Measurements from ENCODE around the gene TIMD4.

DNA sequence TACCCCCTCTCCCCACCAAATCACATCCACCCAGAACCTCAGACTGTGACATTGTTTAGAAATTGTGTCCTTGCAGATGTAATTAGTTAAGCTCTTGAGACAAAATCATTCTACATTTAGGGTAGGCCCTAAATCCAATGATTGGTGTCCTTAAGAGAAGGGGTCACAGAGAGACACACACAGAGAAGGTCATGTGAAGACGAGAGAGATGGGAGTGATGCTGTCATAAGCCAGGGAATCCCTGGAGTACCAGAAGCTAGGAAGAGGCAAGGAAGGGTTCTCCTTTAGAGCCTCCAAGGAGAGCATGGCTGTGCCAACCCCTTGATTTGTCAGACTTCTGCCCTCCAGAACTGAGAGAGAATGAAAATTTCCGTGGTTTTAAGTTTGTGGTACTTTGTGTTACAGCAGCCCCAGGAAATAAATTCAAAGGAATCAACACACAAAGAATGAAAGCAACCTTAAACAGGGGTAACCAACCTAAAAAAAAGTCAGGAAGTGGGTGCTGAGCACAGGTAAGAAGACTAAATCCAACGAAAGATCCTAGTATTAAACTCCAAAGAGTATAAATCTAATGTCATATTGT, 33.6 kb downstream of the TIMD4 start:
- TF ChIP-seq EZH2 (IDR thresholded peaks at IDR 0.05; ENCODE audit: low read depth), result no peak
- TF ChIP-seq, protein P1, sequence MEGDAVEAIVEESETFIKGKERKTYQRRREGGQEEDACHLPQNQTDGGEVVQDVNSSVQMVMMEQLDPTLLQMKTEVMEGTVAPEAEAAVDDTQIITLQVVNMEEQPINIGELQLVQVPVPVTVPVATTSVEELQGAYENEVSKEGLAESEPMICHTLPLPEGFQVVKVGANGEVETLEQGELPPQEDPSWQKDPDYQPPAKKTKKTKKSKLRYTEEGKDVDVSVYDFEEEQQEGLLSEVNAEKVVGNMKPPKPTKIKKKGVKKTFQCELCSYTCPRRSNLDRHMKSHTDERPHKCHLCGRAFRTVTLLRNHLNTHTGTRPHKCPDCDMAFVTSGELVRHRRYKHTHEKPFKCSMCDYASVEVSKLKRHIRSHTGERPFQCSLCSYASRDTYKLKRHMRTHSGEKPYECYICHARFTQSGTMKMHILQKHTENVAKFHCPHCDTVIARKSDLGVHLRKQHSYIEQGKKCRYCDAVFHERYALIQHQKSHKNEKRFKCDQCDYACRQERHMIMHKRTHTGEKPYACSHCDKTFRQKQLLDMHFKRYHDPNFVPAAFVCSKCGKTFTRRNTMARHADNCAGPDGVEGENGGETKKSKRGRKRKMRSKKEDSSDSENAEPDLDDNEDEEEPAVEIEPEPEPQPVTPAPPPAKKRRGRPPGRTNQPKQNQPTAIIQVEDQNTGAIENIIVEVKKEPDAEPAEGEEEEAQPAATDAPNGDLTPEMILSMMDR (conservative IDR thresholded peaks at IDR 0.05), result no peak

All from PC-9 (cell line).